Fibroblast of lung (primary cell): ENCODE data around the gene DENND1A. TPM values are rescaled to one million over a fixed set of nuclear protein-coding genes. Genes with fewer than 3 reads are reported as not detected.

ENCODE experiments used
- DNase-seq, 2 donors: peaks; one replicate each; pipeline versions ENCODE4 v3.0.0 to v3.0.0-alpha.2; 2010; ENCODE audit warnings: low read depth in 2 of 2
- H2AFZ ChIP-seq: 2 replicates; pipeline ENCODE4 v1.5.1; 2012; ENCODE audit warnings: low read length, control low read depth, inconsistent platforms
- H3K27ac ChIP-seq: 2 replicates; pipeline ENCODE4 v1.5.1; 2011; ENCODE audit warnings: low read length, control low read depth; ENCODE audit not compliant: insufficient read depth
- H3K27me3 ChIP-seq: 2 replicates; pipeline ENCODE4 v1.5.1; 2011; ENCODE audit warnings: mild to moderate bottlenecking, low read length; ENCODE audit not compliant: control insufficient read depth, insufficient read depth
- H3K36me3 ChIP-seq: 2 replicates; pipeline ENCODE4 v1.5.1; 2011; ENCODE audit warnings: low read length; ENCODE audit not compliant: control insufficient read depth, insufficient read depth
- H3K4me1 ChIP-seq: 2 replicates; pipeline ENCODE4 v1.5.1; 2011; ENCODE audit warnings: low read length; ENCODE audit not compliant: control insufficient read depth, insufficient read depth; ENCODE audit errors: extremely low read depth
- H3K4me2 ChIP-seq: 2 replicates; pipeline ENCODE4 v1.5.1; 2011; ENCODE audit warnings: low read length, control low read depth; ENCODE audit not compliant: insufficient read depth; ENCODE audit errors: extremely low read depth
- H3K4me3 ChIP-seq, 4 experiments: fragments of 200-600 bp in 1 of 4; sonication (generic) in 1 of 4; replicated peaks in 1 of 4; 2 replicates each; pipeline ENCODE4 v1.5.1; 2011 to 2016; ENCODE audit warnings: low read length in 4 of 4, low read depth in 3 of 4, mild to moderate bottlenecking in 3 of 4, control low read depth in 2 of 4, inconsistent platforms in 1 of 4, mixed read lengths in 1 of 4; ENCODE audit not compliant: insufficient read depth in 1 of 4; ENCODE audit errors: control extremely low read depth in 1 of 4
- H3K79me2 ChIP-seq: 2 replicates; pipeline ENCODE4 v1.5.1; 2012; ENCODE audit warnings: mild to moderate bottlenecking, low read length, inconsistent platforms; ENCODE audit not compliant: control insufficient read depth, insufficient read depth
- H3K9ac ChIP-seq: 2 replicates; pipeline ENCODE4 v1.5.1; 2011; ENCODE audit warnings: mild to moderate bottlenecking, low read length, control low read depth; ENCODE audit not compliant: insufficient read depth
- H3K9me3 ChIP-seq: 2 replicates; pipeline ENCODE4 v1.5.1; 2012; ENCODE audit warnings: low read depth, low read length; ENCODE audit not compliant: control insufficient read depth, insufficient read depth
- H4K20me1 ChIP-seq: 2 replicates; pipeline ENCODE4 v1.5.1; 2011; ENCODE audit warnings: low read length; ENCODE audit not compliant: control insufficient read depth, insufficient read depth; ENCODE audit errors: extremely low read depth
- CTCF ChIP-seq, 2 donors: IDR thresholded peaks in 1 of 2; conservative IDR thresholded peaks in 1 of 2; 1 replicate in 1 of 2; 2 replicates in 1 of 2; pipeline ENCODE4 v1.5.1; 2011 to 2012; ENCODE audit warnings: low read length in 2 of 2, control low read depth in 1 of 2, inconsistent platforms in 1 of 2, low read depth in 1 of 2, mild to moderate bottlenecking in 1 of 2
- EZH2 ChIP-seq: IDR thresholded peaks from 2 replicates; pipeline ENCODE4 v1.5.1; 2012; ENCODE audit warnings: low read length, control low read depth, mild to moderate bottlenecking; ENCODE audit errors: missing control alignments
- polyA plus RNA-seq, 2 donors: library from polyadenylated mRNA; depleted of rRNA in 1 of 2; stranded (reverse) in 1 of 2; unstranded in 1 of 2; fragments of >200 nt; gene quantifications; 2 replicates each; pipeline ENCODE4 v1.2.1, GENCODE V29; 2011 to 2012; ENCODE audit warnings: missing spikeins in 1 of 2
- total RNA-seq: library from RNA; depleted of rRNA; stranded (reverse); fragments of >200 nt; gene quantifications from 2 replicates; pipeline ENCODE4 v1.2.1, GENCODE V29; 2014

The DENND1A gene
- total and polyA plus RNA-seq, 2 donors (not counting 1 experiment from before 2014, with no cell fraction given), result 13.0 to 18.3 TPM

- H3K4me3 ChIP-seq, result no peak overlapping the region
- H2AFZ ChIP-seq, result no peak overlapping the region
- H3K79me2 ChIP-seq, result no peaks in the 10 kb centered on the region
- H3K27me3 ChIP-seq, result peaks cover 6% of the 10 kb centered on the region
- H3K9ac ChIP-seq, result no peak overlapping the region
- H3K4me1 ChIP-seq, result no peaks in the 10 kb centered on the region
- no peak overlapping the region for H3K4me2 ChIP-seq
- DNase-seq, result no peak
- H3K36me3 ChIP-seq, result no peaks in the 10 kb centered on the region
- H4K20me1 ChIP-seq, result no peaks in the 10 kb centered on the region
- H3K9me3 ChIP-seq, result no peaks in the 10 kb centered on the region
- no peak overlapping the region for H3K27ac ChIP-seq
- TF ChIP-seq EZH2 (no peak), CTCF (conservative IDR thresholded peaks at IDR 0.05 in 1 of 2, IDR thresholded peaks at IDR 0.05 in 1 of 2; ENCODE audit: low read depth in 1 of 2, low read length in 2 of 2) (no peak)
These were observed 25.7 kb upstream of the DENND1A start for GRCh38 chr9:123955637-123956036.

GRCh38 chr9:123954518-123955280 is 24.8 kb upstream of the DENND1A start:
- Histone ChIP-seq H4K20me1 (no peaks in the 10 kb centered on the region), H3K4me3 (no peak overlapping the region), H3K36me3 (no peaks in the 10 kb centered on the region), H3K4me2 (no peak overlapping the region), H3K9me3 (no peaks in the 10 kb centered on the region), H3K27me3 (peaks cover 6% of the 10 kb centered on the region), H3K27ac (no peak overlapping the region), H2AFZ (no peak overlapping the region), H3K79me2 (no peaks in the 10 kb centered on the region), H3K9ac (no peak overlapping the region), H3K4me1 (no peaks in the 10 kb centered on the region)
- TF ChIP-seq EZH2 (no peak), CTCF (conservative IDR thresholded peaks at IDR 0.05 in 1 of 2, IDR thresholded peaks at IDR 0.05 in 1 of 2; ENCODE audit: low read depth in 1 of 2, low read length in 2 of 2) (no peak)
- DNase-seq, result peak in 1 of 2 donors; percentile 60

DNA sequence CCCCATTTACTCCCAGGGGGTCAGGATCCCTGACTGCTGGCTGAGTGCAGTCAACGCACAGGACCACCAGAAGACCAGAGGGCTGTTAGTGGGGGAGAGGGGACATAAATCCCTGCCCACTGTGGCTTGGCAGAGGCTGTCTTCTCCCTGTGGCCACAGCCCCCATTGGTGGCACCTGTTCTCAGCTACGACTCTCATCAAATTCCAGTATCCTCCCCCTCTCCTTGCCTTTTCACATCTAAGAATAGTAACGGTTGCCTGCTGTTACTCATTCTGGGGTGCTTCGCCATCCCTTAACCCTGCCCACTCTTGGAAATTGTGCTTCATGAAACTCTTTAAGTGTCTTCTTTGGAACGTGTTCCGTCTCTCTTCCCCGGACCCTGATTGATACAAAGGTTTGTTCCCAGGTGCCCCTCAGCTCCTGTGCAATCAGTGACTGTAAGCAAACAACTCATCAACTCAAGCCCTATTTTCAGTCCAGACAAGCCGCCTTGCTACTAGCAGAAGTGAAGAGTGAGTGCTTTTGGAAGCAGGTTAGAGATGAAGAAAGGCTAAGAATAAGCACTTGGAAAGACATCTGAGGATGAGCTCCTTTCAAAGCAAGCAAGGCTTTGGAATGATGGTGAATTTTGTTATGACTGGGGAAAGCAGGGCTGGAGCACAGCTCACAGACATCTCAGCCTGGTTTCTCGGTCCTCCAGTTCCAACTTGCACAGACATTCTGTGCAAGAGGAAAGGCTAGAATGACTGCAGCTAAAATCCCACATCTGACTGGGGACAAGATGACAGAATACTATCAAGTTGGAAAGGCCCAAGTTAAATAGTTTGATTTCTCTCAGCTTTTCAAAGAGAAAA is 22.9 kb upstream of the DENND1A start:
- no peaks in the 10 kb centered on the region for H3K27me3 ChIP-seq
- no peak for DNase-seq
- H2AFZ ChIP-seq, result no peak overlapping the region
- H3K4me3 ChIP-seq, result no peak overlapping the region
- H3K4me2 ChIP-seq, result no peak overlapping the region
- H3K79me2 ChIP-seq, result no peaks in the 10 kb centered on the region
- no peaks in the 10 kb centered on the region for H3K36me3 ChIP-seq
- TF ChIP-seq CTCF (conservative IDR thresholded peaks at IDR 0.05 in 1 of 2, IDR thresholded peaks at IDR 0.05 in 1 of 2; ENCODE audit: low read depth in 1 of 2, low read length in 2 of 2) (no peak), EZH2 (no peak)
- H3K4me1 ChIP-seq, result no peaks in the 10 kb centered on the region
- H3K9ac ChIP-seq, result no peak overlapping the region
- H4K20me1 ChIP-seq, result no peaks in the 10 kb centered on the region
- no peaks in the 10 kb centered on the region for H3K9me3 ChIP-seq
- H3K27ac ChIP-seq, result no peak overlapping the region
